Measurements from ENCODE around the gene CTRB2.

DNA sequence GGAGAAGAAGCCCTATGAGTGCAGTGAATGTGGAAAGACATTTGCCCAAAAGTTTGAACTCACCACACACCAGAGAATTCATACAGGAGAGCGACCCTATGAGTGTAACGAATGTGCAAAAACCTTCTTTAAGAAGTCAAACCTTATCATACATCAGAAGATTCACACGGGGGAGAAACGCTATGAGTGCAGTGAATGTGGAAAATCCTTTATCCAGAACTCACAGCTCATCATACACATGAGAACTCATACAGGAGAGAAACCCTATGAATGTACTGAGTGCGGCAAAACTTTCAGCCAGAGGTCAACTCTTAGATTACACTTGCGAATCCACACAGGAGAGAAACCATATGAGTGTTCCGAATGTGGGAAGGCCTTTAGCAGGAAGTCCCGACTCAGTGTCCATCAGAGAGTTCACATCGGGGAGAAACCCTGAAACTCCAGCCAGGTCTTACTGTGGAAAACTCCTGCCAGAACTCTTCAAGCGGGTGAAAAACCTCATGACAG, 37.0 kb downstream of the CTRB2 start:
- TF ChIP-seq, protein P1, sequence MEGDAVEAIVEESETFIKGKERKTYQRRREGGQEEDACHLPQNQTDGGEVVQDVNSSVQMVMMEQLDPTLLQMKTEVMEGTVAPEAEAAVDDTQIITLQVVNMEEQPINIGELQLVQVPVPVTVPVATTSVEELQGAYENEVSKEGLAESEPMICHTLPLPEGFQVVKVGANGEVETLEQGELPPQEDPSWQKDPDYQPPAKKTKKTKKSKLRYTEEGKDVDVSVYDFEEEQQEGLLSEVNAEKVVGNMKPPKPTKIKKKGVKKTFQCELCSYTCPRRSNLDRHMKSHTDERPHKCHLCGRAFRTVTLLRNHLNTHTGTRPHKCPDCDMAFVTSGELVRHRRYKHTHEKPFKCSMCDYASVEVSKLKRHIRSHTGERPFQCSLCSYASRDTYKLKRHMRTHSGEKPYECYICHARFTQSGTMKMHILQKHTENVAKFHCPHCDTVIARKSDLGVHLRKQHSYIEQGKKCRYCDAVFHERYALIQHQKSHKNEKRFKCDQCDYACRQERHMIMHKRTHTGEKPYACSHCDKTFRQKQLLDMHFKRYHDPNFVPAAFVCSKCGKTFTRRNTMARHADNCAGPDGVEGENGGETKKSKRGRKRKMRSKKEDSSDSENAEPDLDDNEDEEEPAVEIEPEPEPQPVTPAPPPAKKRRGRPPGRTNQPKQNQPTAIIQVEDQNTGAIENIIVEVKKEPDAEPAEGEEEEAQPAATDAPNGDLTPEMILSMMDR (IDR thresholded peaks at IDR 0.05), result no peak
- TF ChIP-seq POLR2A (IDR thresholded peaks at IDR 0.05) (no peak), EP300 (IDR thresholded peaks at IDR 0.05; ENCODE audit: low read depth) (no peak), POLR2AphosphoS5 (IDR thresholded peaks at IDR 0.05) (no peak)

All from transverse colon (tissue), 4 donors.